Testis (tissue), 2 donors: ENCODE data around the gene OSBPL5.

Source experiments
- POLR2A ChIP-seq: fragments of 450-650 bp; IDR thresholded peaks from one replicate; pipeline ENCODE4 v1.6.1; 2017; ENCODE audit warnings: antibody characterized with exemption, mild to moderate bottlenecking, moderate library complexity
- TF ChIP-seq, protein P1 (sequence below), 3 experiments: fragments of 450-650 bp in 2 of 3; fragments of 200-600 bp in 1 of 3; sonication (generic) in 1 of 3; IDR thresholded peaks; one replicate each; pipeline ENCODE4 v1.5.1; 2016 to 2019; ENCODE audit warnings: antibody characterized with exemption in 3 of 3, mild to moderate bottlenecking in 2 of 3, moderate library complexity in 1 of 3

DNA sequence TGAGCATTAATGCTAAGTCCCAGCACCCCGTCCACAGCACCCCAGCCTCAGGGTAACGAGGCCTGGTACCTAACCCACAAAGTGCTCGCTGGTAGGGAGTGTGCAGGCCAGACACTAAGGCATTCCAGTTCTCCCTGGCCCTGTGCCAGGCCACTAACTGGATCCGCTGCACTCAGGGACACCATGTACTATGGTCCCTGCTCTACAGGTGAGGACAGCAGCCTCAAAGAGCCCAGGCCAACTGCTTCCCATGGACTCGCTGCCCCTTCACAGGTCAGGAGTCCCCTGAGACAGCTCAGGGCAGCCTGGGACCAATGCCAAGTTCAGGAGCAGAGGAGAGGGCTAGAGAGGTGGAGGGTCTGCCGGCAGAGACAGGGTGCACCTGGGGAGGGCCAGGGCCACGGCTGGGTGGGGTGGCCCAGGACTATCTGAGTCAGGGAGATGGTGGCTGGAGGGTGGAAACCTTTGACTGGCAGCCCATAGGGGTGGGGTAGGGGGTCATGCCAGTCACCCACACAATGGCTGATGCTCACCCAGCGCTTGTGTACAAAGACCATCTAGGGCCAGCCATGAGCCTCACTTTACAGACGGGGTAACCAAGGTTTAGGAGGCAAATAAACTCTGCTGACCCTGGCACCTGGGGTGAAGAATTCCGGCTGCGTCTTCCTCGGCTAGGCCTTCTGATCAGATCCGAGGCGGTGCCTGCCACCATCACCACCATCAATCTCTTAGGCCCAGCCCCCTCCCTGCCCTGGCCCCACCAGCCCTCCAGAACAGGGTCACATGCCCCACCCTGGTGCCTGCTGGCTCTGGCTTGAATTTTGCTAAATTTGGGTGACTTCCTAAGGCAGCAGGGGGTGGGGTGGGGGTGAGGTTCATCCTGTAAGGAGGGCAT is 5.6 kb downstream of the OSBPL5 start:
- TF ChIP-seq, protein P1, sequence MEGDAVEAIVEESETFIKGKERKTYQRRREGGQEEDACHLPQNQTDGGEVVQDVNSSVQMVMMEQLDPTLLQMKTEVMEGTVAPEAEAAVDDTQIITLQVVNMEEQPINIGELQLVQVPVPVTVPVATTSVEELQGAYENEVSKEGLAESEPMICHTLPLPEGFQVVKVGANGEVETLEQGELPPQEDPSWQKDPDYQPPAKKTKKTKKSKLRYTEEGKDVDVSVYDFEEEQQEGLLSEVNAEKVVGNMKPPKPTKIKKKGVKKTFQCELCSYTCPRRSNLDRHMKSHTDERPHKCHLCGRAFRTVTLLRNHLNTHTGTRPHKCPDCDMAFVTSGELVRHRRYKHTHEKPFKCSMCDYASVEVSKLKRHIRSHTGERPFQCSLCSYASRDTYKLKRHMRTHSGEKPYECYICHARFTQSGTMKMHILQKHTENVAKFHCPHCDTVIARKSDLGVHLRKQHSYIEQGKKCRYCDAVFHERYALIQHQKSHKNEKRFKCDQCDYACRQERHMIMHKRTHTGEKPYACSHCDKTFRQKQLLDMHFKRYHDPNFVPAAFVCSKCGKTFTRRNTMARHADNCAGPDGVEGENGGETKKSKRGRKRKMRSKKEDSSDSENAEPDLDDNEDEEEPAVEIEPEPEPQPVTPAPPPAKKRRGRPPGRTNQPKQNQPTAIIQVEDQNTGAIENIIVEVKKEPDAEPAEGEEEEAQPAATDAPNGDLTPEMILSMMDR (IDR thresholded peaks at IDR 0.05), result no peak
- TF ChIP-seq POLR2A, result no peak
